NCI-H1694 (cell line): ENCODE measurements around the gene SASS6.
"Not testable (repeated sequence)": the region's sequence is repeated elsewhere in the genome, so short reads cannot be mapped to it uniquely, and the experiment has no call there.

Source experiments
- DNase-seq: peaks from one replicate; lab custom pipeline; 2025; lab: John Stamatoyannopoulos, UW

The SASS6 gene

GRCh38 chr1:100047235-100047708 lies 85.5 kb downstream of the SASS6 start:
- DNase-seq, result not testable (repeated sequence)

GRCh38 chr1:100045206-100045605 lies 87.5 kb downstream of the SASS6 start:
- DNase-seq, result no peak

GRCh38 chr1:100039591-100039990 lies 93.1 kb downstream of the SASS6 start:
- DNase-seq, result no peak

- DNase-seq, result peak; percentile 38
Observed at GRCh38 chr1:100038660-100039287, 94.0 kb downstream of the SASS6 start.

GRCh38 chr1:100037927-100038659 lies 94.6 kb downstream of the SASS6 start:
- DNase-seq, result peak; percentile 50

- DNase-seq, result no peak
Observed at GRCh38 chr1:100037656-100037926, 95.1 kb downstream of the SASS6 start.

- DNase-seq, result no peak
Observed at GRCh38 chr1:100036718-100037655, 95.7 kb downstream of the SASS6 start.

GRCh38 chr1:100035214-100035613 lies 97.5 kb downstream of the SASS6 start:
- DNase-seq, result no peak

- peak; percentile 31 for DNase-seq
Observed at GRCh38 chr1:100034470-100034869, 98.3 kb downstream of the SASS6 start.
